ENCODE measurements around the gene ABI1.

DNA sequence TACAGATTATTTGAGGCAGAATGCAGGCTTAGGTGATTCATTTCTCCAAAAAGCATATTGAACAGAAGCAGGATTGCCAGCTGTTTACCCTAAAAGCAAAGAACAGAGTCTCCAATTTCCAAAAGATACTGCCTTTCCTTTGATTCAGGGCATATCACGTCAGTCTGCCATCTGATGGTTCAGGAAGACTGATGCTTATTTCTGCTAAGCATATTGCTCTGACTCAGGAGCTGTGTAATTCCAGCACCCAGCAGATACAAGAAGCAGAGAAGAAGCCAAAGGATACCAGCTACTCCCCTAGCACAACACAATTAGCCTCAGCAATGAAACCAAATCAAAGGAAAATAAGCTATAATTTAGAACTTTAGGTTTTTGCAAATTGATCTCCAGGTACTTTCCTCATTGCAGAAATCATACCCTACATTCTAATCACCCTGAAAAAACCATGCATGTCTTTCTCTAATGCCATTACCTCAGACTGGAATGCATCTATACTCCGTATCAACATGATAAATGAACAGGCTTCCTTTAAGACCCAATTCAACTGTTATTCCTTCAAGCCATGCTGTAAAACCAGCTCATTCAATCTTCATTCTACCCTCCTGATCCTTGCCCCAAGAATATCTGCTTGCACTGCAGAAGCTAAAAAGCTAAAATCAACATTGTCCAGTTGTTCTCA, 55.1 kb downstream of the ABI1 start:
- TF ChIP-seq, protein P1, sequence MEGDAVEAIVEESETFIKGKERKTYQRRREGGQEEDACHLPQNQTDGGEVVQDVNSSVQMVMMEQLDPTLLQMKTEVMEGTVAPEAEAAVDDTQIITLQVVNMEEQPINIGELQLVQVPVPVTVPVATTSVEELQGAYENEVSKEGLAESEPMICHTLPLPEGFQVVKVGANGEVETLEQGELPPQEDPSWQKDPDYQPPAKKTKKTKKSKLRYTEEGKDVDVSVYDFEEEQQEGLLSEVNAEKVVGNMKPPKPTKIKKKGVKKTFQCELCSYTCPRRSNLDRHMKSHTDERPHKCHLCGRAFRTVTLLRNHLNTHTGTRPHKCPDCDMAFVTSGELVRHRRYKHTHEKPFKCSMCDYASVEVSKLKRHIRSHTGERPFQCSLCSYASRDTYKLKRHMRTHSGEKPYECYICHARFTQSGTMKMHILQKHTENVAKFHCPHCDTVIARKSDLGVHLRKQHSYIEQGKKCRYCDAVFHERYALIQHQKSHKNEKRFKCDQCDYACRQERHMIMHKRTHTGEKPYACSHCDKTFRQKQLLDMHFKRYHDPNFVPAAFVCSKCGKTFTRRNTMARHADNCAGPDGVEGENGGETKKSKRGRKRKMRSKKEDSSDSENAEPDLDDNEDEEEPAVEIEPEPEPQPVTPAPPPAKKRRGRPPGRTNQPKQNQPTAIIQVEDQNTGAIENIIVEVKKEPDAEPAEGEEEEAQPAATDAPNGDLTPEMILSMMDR (IDR thresholded peaks at IDR 0.05), result no peak
- no peak for TF ChIP-seq EZH2phosphoT487 (IDR thresholded peaks at IDR 0.05)
